HepG2 (cell line): Measurements from ENCODE around the gene ABCC10. TPM values are rescaled to one million over a fixed set of nuclear protein-coding genes. Genes with fewer than 3 reads are reported as not detected.

Experiments
- FOSL2 ChIP-seq: sonication (generic); formaldehyde crosslinking; IDR thresholded peaks from 2 replicates; pipeline ENCODE4 v1.4.0; 2020; ENCODE audit warnings: missing genetic modification reagents
- GPN1 ChIP-seq: sonication (generic); formaldehyde crosslinking; IDR thresholded peaks from 2 replicates; pipeline ENCODE4 v1.5.1; 2020; ENCODE audit warnings: missing genetic modification reagents, borderline replicate concordance
- GRHL1 ChIP-seq: sonication (generic); formaldehyde crosslinking; conservative IDR thresholded peaks from 2 replicates; pipeline ENCODE4 v1.8.0; 2022; ENCODE audit warnings: missing genetic modification reagents
- MXD3 ChIP-seq: IDR thresholded peaks from 2 replicates; pipeline ENCODE4 v1.6.1; 2016; ENCODE audit warnings: mild to moderate bottlenecking, missing biosample characterization, missing genetic modification reagents
- NBN ChIP-seq: fragments of 450-650 bp; conservative IDR thresholded peaks from 2 replicates; pipeline ENCODE4 v1.6.1; 2017
- NPAS2 ChIP-seq: sonication (generic); formaldehyde crosslinking; IDR thresholded peaks from 2 replicates; pipeline ENCODE4 v1.8.0; 2022; ENCODE audit warnings: mild to moderate bottlenecking, missing genetic modification reagents, borderline replicate concordance
- PBX2 ChIP-seq: IDR thresholded peaks from 2 replicates; pipeline ENCODE4 v1.6.1; 2016; ENCODE audit warnings: control low read depth
- PPARG ChIP-seq: conservative IDR thresholded peaks from 2 replicates; pipeline ENCODE4 v1.6.1; 2016; ENCODE audit warnings: missing biosample characterization, missing genetic modification reagents
- PRDM4 ChIP-seq: sonication (generic); formaldehyde crosslinking; IDR thresholded peaks from 2 replicates; pipeline ENCODE4 v1.9.0; 2021; ENCODE audit warnings: missing genetic modification reagents, borderline replicate concordance
- STAT5B ChIP-seq: sonication (generic); formaldehyde crosslinking; IDR thresholded peaks from 2 replicates; pipeline ENCODE4 v1.4.0; 2020; ENCODE audit warnings: missing genetic modification reagents
- YY1 ChIP-seq: IDR thresholded peaks from 2 replicates; pipeline ENCODE4 v1.6.1; 2011; ENCODE audit warnings: low read length, low read depth, moderate library complexity, mild to moderate bottlenecking; ENCODE audit not compliant: insufficient read depth, insufficient replicate concordance
- ZNF101 ChIP-seq: sonication (generic); formaldehyde crosslinking; IDR thresholded peaks from 2 replicates; pipeline ENCODE4 v1.4.0; 2020; ENCODE audit warnings: mild to moderate bottlenecking, low read depth, missing genetic modification reagents, borderline replicate concordance
- ZNF24 ChIP-seq: fragments of 450-650 bp; IDR thresholded peaks from 2 replicates; pipeline ENCODE4 v1.6.1; 2017; ENCODE audit warnings: antibody characterized with exemption, mild to moderate bottlenecking
- ZNF512 ChIP-seq: sonication (generic); formaldehyde crosslinking; IDR thresholded peaks from 2 replicates; pipeline ENCODE4 v1.4.0; 2020; ENCODE audit warnings: mild to moderate bottlenecking, missing genetic modification reagents
- ZNF580 ChIP-seq: IDR thresholded peaks from 2 replicates; pipeline ENCODE4 v1.6.1; 2016; ENCODE audit warnings: low read depth, borderline replicate concordance
- ZNF772 ChIP-seq: sonication (generic); formaldehyde crosslinking; IDR thresholded peaks from 2 replicates; pipeline ENCODE4 v1.5.0; 2020; ENCODE audit warnings: mild to moderate bottlenecking, missing genetic modification reagents
- ZNF781 ChIP-seq: sonication (generic); formaldehyde crosslinking; IDR thresholded peaks from 2 replicates; pipeline ENCODE4 v1.5.1; 2020; ENCODE audit warnings: borderline replicate concordance, mild to moderate bottlenecking, missing genetic modification reagents; ENCODE audit errors: not compliant biosample characterization
- ZNF816 ChIP-seq: sonication (generic); formaldehyde crosslinking; IDR thresholded peaks from 2 replicates; pipeline ENCODE4 v1.8.0; 2022; ENCODE audit warnings: missing genetic modification reagents, mild to moderate bottlenecking, borderline replicate concordance
- polyA plus RNA-seq, 8 experiments: library from polyadenylated mRNA; depleted of rRNA in 3 of 8; stranded (reverse) in 7 of 8; unstranded in 1 of 8; fragments of >200 nt; fragmentation: Illumina TruSeq in 4 of 8; extraction: Trizol in 4 of 8; gene quantifications; 2 replicates each; pipeline versions ENCODE4 v1.2.1 to v1.2.3, GENCODE V29; 2011 to 2016; ENCODE audit warnings: low read depth in 4 of 8, missing spikeins in 1 of 8, mixed read lengths in 1 of 8; ENCODE audit not compliant: insufficient read depth in 1 of 8
- total RNA-seq, 5 experiments: library from RNA; depleted of rRNA; stranded (reverse); fragments of >200 nt; fragmentation: Illumina TruSeq; extraction: Trizol; gene quantifications; 2 replicates each; pipeline ENCODE4 v1.2.3, GENCODE V29; 2016; ENCODE audit warnings: low read depth in 1 of 5

The ABCC10 gene
- total and polyA plus RNA-seq, 2 of the 13 experiments (the other 11 are each of a cell fraction or from before 2014, with no cell fraction given): 16.0 to 24.3 TPM

- no peak for TF ChIP-seq ZNF781 (CRISPR knock-in tag)
- TF ChIP-seq ZNF580 (CRISPR knock-in tag): peak; percentile 65; the same call in 1 of the 2 replicates
- no peak for TF ChIP-seq PPARG
- TF ChIP-seq PBX2 (CRISPR knock-in tag): no peak
- 0 out of 2 replicates have a peak, but pooled peaks have one; percentile 48 for TF ChIP-seq ZNF772 (CRISPR knock-in tag)
- TF ChIP-seq PRDM4 (CRISPR knock-in tag): 0 out of 2 replicates have a peak, but pooled peaks have one; percentile 31
- TF ChIP-seq NBN: no peak
- no peak for TF ChIP-seq GRHL1 (CRISPR knock-in tag)
- no peak for TF ChIP-seq NPAS2 (CRISPR knock-in tag)
- no peak for TF ChIP-seq ZNF512 (CRISPR knock-in tag)
- no peak for TF ChIP-seq MXD3 (CRISPR knock-in tag)
- peak; percentile 46 for TF ChIP-seq FOSL2 (CRISPR knock-in tag)
- no peak for TF ChIP-seq ZNF24
- TF ChIP-seq GPN1 (CRISPR knock-in tag): no peak
- TF ChIP-seq YY1: no peak
- TF ChIP-seq ZNF816 (CRISPR knock-in tag): no peak
- no peak for TF ChIP-seq STAT5B (CRISPR knock-in tag)
- TF ChIP-seq ZNF101 (CRISPR knock-in tag): no peak
Measured at GRCh38 chr6:43496370-43497128, 69.2 kb downstream of the ABCC10 start (continued).
